ENCODE results near the gene GARIN5B. TPM values are rescaled to one million over a fixed set of nuclear protein-coding genes. Genes with fewer than 3 reads are reported as not detected.
A peak's percentile ranks its signal among the peaks of the same experiment; 100 is the strongest.

GARIN5B gene
- total RNA-seq, 1 experiment from 2014 or later, result not detected

DNA sequence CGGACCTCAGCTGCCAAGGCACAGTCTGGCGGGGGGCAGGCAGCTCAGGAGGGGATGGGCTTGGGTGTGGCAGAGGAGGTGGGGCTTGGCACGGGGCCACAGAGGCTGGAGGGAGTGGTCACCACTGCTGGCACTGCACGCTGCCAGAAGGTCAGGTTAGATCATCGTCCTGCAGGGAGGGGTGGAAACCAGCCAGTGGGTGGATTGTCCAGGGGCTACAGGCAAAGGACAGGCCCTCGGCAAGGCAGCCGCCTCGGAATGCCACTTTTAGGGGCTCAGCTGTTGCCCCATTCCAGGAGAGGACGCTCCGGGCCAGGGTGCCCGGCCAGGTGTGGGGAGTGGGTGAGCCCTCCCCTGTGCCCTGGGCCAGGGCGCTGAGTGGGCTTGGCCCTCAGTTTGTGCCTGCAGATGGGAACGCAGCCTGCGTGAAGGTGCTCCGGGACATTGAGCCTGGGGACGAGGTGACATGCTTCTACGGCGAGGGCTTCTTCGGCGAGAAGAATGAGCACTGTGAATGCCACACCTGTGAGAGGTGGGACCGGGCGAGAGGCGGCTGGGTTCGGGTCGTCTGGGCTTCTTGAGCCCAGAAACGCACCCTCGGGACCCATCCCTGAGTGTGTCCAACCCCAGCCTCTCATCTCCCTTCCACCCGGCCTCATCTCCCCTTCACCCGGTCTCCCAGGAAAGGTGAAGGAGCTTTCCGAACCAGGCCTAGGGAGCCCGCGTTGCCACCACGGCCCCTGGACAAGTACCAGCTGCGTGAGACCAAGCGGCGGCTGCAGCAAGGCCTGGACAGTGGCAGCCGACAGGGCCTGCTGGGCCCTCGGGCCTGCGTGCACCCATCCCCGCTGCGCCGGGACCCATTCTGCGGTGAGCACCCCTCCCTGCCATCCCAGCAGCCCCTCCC, 17.0 kb downstream of the GARIN5B start:
- ATAC-seq (peak; percentile 15; the same call in 1 of the 2 replicates), DNase-seq (no peak)
- no peak overlapping the region for H3K4me2 ChIP-seq (ENCODE audit: low read length)

DNA sequence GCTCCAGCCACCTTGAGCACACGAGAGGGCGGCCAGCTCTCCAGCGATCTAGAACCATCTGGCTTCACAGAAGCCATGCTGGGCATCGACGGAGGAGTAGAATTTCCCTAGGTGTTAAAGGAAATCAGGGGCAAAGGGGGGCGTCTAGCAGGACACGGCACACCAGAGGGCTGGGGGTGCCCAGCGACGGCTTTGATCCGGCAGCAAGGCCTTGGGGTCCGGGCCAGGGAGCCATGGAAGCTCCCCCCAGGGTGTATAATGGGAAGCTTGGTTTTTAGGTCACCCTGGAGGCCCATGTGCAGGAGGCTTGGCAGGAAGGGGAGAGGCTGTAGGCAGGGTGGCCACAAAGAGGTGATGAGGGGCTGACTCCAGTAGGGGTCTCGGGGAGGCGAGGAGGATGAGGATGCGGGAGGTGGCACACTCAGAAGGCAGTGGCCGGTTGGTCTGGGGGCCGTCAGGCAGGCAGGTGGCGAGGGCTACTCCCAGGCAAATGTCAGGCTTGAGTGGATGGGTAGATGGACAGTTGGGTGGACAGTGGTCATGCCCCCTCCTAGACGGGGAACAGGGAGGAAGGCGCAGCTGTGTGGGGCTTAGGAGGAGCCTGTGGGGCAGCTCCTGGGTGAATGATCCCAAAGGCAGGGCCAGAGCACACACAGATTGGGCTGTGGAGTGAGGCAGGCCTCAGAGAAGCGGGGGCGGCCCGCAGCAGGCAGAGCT, 17.8 kb downstream of the GARIN5B start:
- Histone ChIP-seq H3K4me2 (ENCODE audit: low read length) (no peak overlapping the region), H2AFZ (ENCODE audit: low read length) (no peak overlapping the region), H3K9me3 (ENCODE audit: low read length) (no peaks in the 10 kb centered on the region), H4K20me1 (ENCODE audit: low read length) (no peaks in the 10 kb centered on the region), H3K4me1 (ENCODE audit: insufficient read depth, low read length) (peaks cover 17% of the 10 kb centered on the region), H3K27ac (ENCODE audit: low read length) (no peak overlapping the region), H3F3A (ENCODE audit: low read length, unreplicated experiment) (no peaks in the 10 kb centered on the region), H3K4me3 (ENCODE audit: low read length) (no peak overlapping the region), H3K27me3 (ENCODE audit: low read length) (no peaks in the 10 kb centered on the region), H3K79me2 (ENCODE audit: low read length) (peaks cover 7% of the 10 kb centered on the region), H3K9me2 (replicated peaks; ENCODE audit: low read length) (no peaks in the 10 kb centered on the region), H3K9ac (ENCODE audit: low read length) (no peak overlapping the region), H3K36me3 (ENCODE audit: low read depth, low read length) (no peaks in the 10 kb centered on the region; the same call in 1 of the 2 replicates)
- intact Hi-C loops (cut with micrococcal nuclease), result no loop called here
- no TSS peak for BruUV-seq (replicated peaks)
- POLR2A ChIA-PET (ENCODE audit: unreplicated experiment), result no interaction called here
- no peak for DNase-seq
- ATAC-seq, result peak; percentile 6; the same call in 1 of the 2 replicates
- TF ChIP-seq, protein P1, sequence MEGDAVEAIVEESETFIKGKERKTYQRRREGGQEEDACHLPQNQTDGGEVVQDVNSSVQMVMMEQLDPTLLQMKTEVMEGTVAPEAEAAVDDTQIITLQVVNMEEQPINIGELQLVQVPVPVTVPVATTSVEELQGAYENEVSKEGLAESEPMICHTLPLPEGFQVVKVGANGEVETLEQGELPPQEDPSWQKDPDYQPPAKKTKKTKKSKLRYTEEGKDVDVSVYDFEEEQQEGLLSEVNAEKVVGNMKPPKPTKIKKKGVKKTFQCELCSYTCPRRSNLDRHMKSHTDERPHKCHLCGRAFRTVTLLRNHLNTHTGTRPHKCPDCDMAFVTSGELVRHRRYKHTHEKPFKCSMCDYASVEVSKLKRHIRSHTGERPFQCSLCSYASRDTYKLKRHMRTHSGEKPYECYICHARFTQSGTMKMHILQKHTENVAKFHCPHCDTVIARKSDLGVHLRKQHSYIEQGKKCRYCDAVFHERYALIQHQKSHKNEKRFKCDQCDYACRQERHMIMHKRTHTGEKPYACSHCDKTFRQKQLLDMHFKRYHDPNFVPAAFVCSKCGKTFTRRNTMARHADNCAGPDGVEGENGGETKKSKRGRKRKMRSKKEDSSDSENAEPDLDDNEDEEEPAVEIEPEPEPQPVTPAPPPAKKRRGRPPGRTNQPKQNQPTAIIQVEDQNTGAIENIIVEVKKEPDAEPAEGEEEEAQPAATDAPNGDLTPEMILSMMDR (conservative IDR thresholded peaks at IDR 0.05; ENCODE audit: low read depth, low read length), result no peak
- TF ChIP-seq EZH2phosphoT487 (IDR thresholded peaks at IDR 0.05; ENCODE audit: borderline replicate concordance, low read length), result no peak
- no peak for TF ChIP-seq EZH2 (IDR thresholded peaks at IDR 0.05; ENCODE audit: low read length, unreplicated experiment)
- CTCF ChIA-PET, result no interaction called here

More for the DNA sequence above, 17.0 kb downstream of the GARIN5B start:
- ChIA-PET CTCF (no interaction called here), POLR2A (ENCODE audit: unreplicated experiment) (no interaction called here)
- Histone ChIP-seq H3F3A (ENCODE audit: low read length, unreplicated experiment) (no peaks in the 10 kb centered on the region), H3K27me3 (ENCODE audit: low read length) (no peaks in the 10 kb centered on the region), H3K36me3 (ENCODE audit: low read depth, low read length) (no peaks in the 10 kb centered on the region; the same call in 1 of the 2 replicates), H4K20me1 (ENCODE audit: low read length) (no peaks in the 10 kb centered on the region), H3K79me2 (ENCODE audit: low read length) (no peaks in the 10 kb centered on the region), H3K4me3 (ENCODE audit: low read length) (no peak overlapping the region), H2AFZ (ENCODE audit: low read length) (no peak overlapping the region), H3K9ac (ENCODE audit: low read length) (no peak overlapping the region), H3K9me2 (replicated peaks; ENCODE audit: low read length) (no peaks in the 10 kb centered on the region), H3K4me1 (ENCODE audit: insufficient read depth, low read length) (peaks cover 13% of the 10 kb centered on the region), H3K27ac (ENCODE audit: low read length) (no peak overlapping the region), H3K9me3 (ENCODE audit: low read length) (no peaks in the 10 kb centered on the region)
- BruUV-seq (replicated peaks), result no TSS peak
- TF ChIP-seq EZH2phosphoT487 (IDR thresholded peaks at IDR 0.05; ENCODE audit: borderline replicate concordance, low read length) (no peak), EZH2 (IDR thresholded peaks at IDR 0.05; ENCODE audit: low read length, unreplicated experiment) (no peak)
- TF ChIP-seq, protein P1 (conservative IDR thresholded peaks at IDR 0.05; ENCODE audit: low read depth, low read length), result no peak
- intact Hi-C loops (cut with micrococcal nuclease), result no loop called here

Data from PC-3 (cell line).